PC-3 (cell line): ENCODE data around the gene ST7. TPM values are rescaled to one million over a fixed set of nuclear protein-coding genes. Genes with fewer than 3 reads are reported as not detected.

Source experiments
- ATAC-seq: fragments of 200-7000 bp; cut with Tn5 transposase; 2 replicates; pipeline ENCODE4 v1.9.1; 2020; ENCODE audit warnings: mild to moderate bottlenecking, moderate library complexity
- BruUV-seq: library from RNA; stranded (reverse); fragments of 400-500 nt; replicated peaks from 2 replicates; lab custom pipeline; 2021; lab: Mats Ljungman, UMichigan
- CTCF ChIA-PET: fragments of 300-600 bp; sonication (Branson Sonifier 250); formaldehyde crosslinking; loops from one replicate; lab custom pipeline; 2022; ENCODE audit warnings: antibody characterized with exemption; lab: Charles Lee
- POLR2A ChIA-PET: fragments of 300-600 bp; sonication (Branson Sonifier 250); formaldehyde crosslinking; loops from one replicate; lab custom pipeline; 2022; ENCODE audit warnings: antibody characterized with exemption; ENCODE audit not compliant: unreplicated experiment; lab: Charles Lee
- DNase-seq: peaks from one replicate; pipeline ENCODE4 v3.0.0-alpha.2; 2015
- H2AFZ ChIP-seq: fragments of 300-600 bp; sonication (generic); 2 replicates; pipeline ENCODE4 v1.6.0; 2016; ENCODE audit warnings: antibody characterized with exemption, low read length
- H3F3A ChIP-seq: fragments of 300-600 bp; sonication (generic); one replicate; pipeline ENCODE4 v1.6.0; 2017; ENCODE audit warnings: antibody characterized with exemption, low read length, control low read depth, mild to moderate bottlenecking; ENCODE audit not compliant: unreplicated experiment
- H3K27ac ChIP-seq: fragments of 300-600 bp; sonication (generic); 2 replicates; pipeline ENCODE4 v1.5.1; 2016; ENCODE audit warnings: mild to moderate bottlenecking, low read length
- H3K27me3 ChIP-seq: fragments of 300-600 bp; sonication (generic); 2 replicates; pipeline ENCODE4 v1.6.1; 2016; ENCODE audit warnings: low read length, mixed read lengths
- H3K36me3 ChIP-seq: fragments of 300-600 bp; sonication (generic); 2 replicates; pipeline ENCODE4 v1.6.1; 2016; ENCODE audit warnings: low read depth, mixed run types, low read length, mixed read lengths
- H3K4me1 ChIP-seq: fragments of 300-600 bp; sonication (generic); 2 replicates; pipeline ENCODE4 v1.5.1; 2016; ENCODE audit warnings: low read length; ENCODE audit not compliant: insufficient read depth
- H3K4me2 ChIP-seq: fragments of 300-600 bp; sonication (generic); 2 replicates; pipeline ENCODE4 v1.6.0; 2016; ENCODE audit warnings: low read length
- H3K4me3 ChIP-seq: fragments of 300-600 bp; sonication (generic); 2 replicates; pipeline ENCODE4 v1.5.1; 2016; ENCODE audit warnings: mild to moderate bottlenecking, low read length, mixed read lengths
- H3K79me2 ChIP-seq: fragments of 300-600 bp; sonication (generic); 2 replicates; pipeline ENCODE4 v1.6.1; 2017; ENCODE audit warnings: low read length, mixed read lengths
- H3K9ac ChIP-seq: fragments of 300-600 bp; sonication (generic); 2 replicates; pipeline ENCODE4 v1.6.0; 2016; ENCODE audit warnings: mild to moderate bottlenecking, low read length
- H3K9me2 ChIP-seq: fragments of 300-600 bp; sonication (generic); replicated peaks from 2 replicates; pipeline ENCODE4 v1.6.1; 2016; ENCODE audit warnings: mixed run types, low read length, mixed read lengths
- H3K9me3 ChIP-seq: fragments of 300-600 bp; sonication (generic); 2 replicates; pipeline ENCODE4 v1.6.1; 2016; ENCODE audit warnings: low read length, mixed read lengths
- H4K20me1 ChIP-seq: fragments of 300-600 bp; sonication (generic); 2 replicates; pipeline ENCODE4 v1.6.1; 2016; ENCODE audit warnings: low read length, mixed read lengths
- EZH2 ChIP-seq: fragments of 300-600 bp; sonication (generic); IDR thresholded peaks from one replicate; pipeline ENCODE4 v1.6.1; 2017; ENCODE audit warnings: antibody characterized with exemption, mild to moderate bottlenecking, low read length; ENCODE audit not compliant: unreplicated experiment
- EZH2phosphoT487 ChIP-seq: fragments of 300-600 bp; sonication (generic); IDR thresholded peaks from 2 replicates; pipeline ENCODE4 v1.6.1; 2018; ENCODE audit warnings: mild to moderate bottlenecking, antibody characterized with exemption, low read length, borderline replicate concordance
- intact Hi-C: fragments of 100-400 bp; cut with micrococcal nuclease; formaldehyde crosslinking; loops from 2 replicates; pipeline ENCODE4 v1.9.0; 2023
- total RNA-seq: library from RNA; depleted of rRNA; stranded (reverse); fragments of >200 nt; gene quantifications from 2 replicates; pipeline ENCODE4 v1.2.3, GENCODE V29; 2014
- TF ChIP-seq, protein P1 (sequence below): fragments of 300-600 bp; sonication (generic); conservative IDR thresholded peaks from 2 replicates; pipeline ENCODE4 v1.5.1; 2017; ENCODE audit warnings: antibody characterized with exemption, low read depth, mild to moderate bottlenecking, low read length

Gene ST7
- total RNA-seq, 1 experiment from 2014 or later = 19.7 TPM

DNA sequence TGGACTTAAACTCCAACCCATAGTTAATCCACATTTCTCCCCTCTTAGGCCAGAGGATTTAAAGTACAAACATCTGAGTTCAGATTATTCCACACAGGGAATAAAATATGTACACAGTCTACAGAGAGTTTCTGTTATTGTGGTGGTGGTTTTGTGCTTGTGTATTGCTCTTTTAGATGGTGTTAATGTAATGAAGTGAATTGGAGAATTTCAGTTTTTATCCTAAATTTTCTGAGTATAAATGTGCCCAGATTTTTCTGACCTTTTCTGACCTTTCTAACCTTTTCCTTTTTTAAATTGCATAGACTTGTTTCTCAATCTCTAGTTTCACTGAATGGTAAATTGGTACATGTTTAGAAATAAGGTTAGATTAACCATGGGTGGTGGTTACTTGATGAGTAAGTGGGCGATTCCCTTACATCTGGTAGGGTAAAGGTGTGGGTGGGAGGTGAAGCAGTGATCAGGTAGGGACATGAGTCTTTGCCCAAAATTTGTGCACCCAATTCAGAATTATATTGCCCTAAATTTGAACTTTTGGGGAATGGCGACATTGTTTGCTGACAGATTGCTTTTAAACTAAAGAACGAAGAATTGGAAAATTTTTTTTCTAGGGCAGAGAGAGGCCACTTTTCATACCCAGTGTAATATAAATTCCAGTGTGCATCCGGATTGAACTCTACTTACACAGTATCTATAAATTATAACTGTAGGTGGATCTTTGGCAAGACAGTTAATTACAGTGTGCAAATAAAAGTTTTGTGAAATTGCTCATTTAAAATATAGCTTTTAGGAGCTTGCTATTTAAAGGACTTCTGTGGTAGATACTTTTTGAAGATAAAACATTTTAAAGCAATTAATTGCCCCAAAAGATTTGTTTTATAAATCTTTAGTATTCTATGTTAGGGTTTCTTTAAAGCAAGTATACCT is 62.2 kb downstream of the ST7 start:
- Histone ChIP-seq H3K4me2 (no peak overlapping the region), H3K9me2 (no peaks in the 10 kb centered on the region), H2AFZ (no peak overlapping the region), H3K79me2 (peaks cover 14% of the 10 kb centered on the region), H3K36me3 (no peaks in the 10 kb centered on the region), H4K20me1 (no peaks in the 10 kb centered on the region), H3K27me3 (no peaks in the 10 kb centered on the region), H3K4me3 (no peak overlapping the region), H3K9ac (no peak overlapping the region), H3K4me1 (peaks cover 15% of the 10 kb centered on the region), H3K9me3 (no peaks in the 10 kb centered on the region), H3K27ac (no peak overlapping the region), H3F3A (no peaks in the 10 kb centered on the region)
- ChIA-PET CTCF (no interaction called here), POLR2A (interaction anchor here (0.6 kb wide), 1 partner anchor 744 kb away, joined by 3 read pairs; no protein-coding TSS in a partner anchor)
- BruUV-seq = no TSS peak
- TF ChIP-seq, protein P1, sequence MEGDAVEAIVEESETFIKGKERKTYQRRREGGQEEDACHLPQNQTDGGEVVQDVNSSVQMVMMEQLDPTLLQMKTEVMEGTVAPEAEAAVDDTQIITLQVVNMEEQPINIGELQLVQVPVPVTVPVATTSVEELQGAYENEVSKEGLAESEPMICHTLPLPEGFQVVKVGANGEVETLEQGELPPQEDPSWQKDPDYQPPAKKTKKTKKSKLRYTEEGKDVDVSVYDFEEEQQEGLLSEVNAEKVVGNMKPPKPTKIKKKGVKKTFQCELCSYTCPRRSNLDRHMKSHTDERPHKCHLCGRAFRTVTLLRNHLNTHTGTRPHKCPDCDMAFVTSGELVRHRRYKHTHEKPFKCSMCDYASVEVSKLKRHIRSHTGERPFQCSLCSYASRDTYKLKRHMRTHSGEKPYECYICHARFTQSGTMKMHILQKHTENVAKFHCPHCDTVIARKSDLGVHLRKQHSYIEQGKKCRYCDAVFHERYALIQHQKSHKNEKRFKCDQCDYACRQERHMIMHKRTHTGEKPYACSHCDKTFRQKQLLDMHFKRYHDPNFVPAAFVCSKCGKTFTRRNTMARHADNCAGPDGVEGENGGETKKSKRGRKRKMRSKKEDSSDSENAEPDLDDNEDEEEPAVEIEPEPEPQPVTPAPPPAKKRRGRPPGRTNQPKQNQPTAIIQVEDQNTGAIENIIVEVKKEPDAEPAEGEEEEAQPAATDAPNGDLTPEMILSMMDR = no peak
- TF ChIP-seq EZH2 = no peak
- no peak for TF ChIP-seq EZH2phosphoT487
- DNase-seq (no peak), ATAC-seq (no peak)
- intact Hi-C loops = no loop called here

DNA sequence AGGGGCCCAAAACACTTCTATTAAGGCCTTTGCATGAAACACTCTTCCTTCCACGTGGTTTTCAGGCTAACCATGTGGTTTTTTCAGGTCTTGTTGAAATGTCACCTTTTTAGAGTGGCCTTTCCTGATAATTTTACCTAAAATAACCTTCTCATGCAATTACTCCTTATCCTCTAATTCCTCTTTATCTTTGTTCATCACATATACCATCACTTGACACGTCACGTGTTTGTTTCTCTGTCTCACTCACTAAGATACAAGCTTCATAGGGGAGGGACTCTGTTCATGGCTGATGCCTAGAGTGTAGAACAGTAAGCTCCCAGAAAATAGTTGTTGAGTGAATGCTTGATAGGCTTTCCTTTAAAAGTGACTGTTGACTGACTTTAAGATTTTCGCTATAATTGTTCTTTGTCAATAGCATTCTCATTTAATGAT is 63.7 kb downstream of the ST7 start:
- ChIA-PET POLR2A (no interaction called here), CTCF (no interaction called here)
- no peak for TF ChIP-seq EZH2
- TF ChIP-seq, protein P1 = no peak
- no peak for TF ChIP-seq EZH2phosphoT487
- H3K9me2 ChIP-seq = no peaks in the 10 kb centered on the region
- peaks cover 3% of the 10 kb centered on the region; the same call in 1 of the 2 replicates for H3K79me2 ChIP-seq
- no peak for ATAC-seq
- H3K27me3 ChIP-seq = no peaks in the 10 kb centered on the region
- H3K9ac ChIP-seq = no peak overlapping the region
- peaks cover 13% of the 10 kb centered on the region for H3K4me1 ChIP-seq
- no peaks in the 10 kb centered on the region for H3K36me3 ChIP-seq
- no peak overlapping the region for H3K27ac ChIP-seq
- BruUV-seq = no TSS peak
- intact Hi-C loops = no loop called here
- no peaks in the 10 kb centered on the region for H3F3A ChIP-seq
- H4K20me1 ChIP-seq = no peaks in the 10 kb centered on the region
- H3K9me3 ChIP-seq = no peaks in the 10 kb centered on the region
- H3K4me3 ChIP-seq = no peak overlapping the region
- no peak overlapping the region for H2AFZ ChIP-seq
- no peak for DNase-seq
- no peak overlapping the region for H3K4me2 ChIP-seq
